ENCODE measurements around the gene CADPS.

Gene CADPS

GRCh38 chr3:62365391-62366125 is 509.7 kb downstream of the CADPS start:
- Histone ChIP-seq H3K9me3 (ENCODE audit: control insufficient read depth, insufficient read depth, low read length) (no peaks in the 10 kb centered on the region), H3K36me3 (ENCODE audit: insufficient read depth, low read length) (no peaks in the 10 kb centered on the region), H3K4me1 (ENCODE audit: insufficient read depth, low read length) (peaks cover 22% of the 10 kb centered on the region), H3K9ac (ENCODE audit: low read depth, low read length) (peak overlapping the region; percentile 14; the same call in 1 of the 2 replicates)

DNA sequence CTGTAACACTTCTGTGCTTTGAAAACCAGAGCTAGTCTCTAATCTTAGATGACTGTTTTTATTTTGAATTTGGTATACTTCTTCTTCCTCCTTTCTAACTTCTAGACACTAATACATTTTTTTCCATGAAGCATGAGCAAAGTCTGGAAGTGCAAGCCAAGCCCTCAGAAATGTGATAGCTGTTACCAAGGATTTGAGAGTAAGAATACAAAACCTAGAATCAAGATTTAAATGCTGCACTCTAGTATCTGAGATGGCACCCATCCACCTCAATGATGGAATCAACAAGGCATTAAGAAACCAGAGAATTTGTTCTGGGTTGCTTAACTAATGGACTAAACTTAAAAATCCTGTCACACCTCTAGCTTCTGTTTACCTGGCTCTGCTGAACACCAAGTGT is 511.0 kb downstream of the CADPS start:
- peaks cover 17% of the 10 kb centered on the region for H3K4me1 ChIP-seq (ENCODE audit: insufficient read depth, low read length)
- no peaks in the 10 kb centered on the region for H3K36me3 ChIP-seq (ENCODE audit: insufficient read depth, low read length)
- H3K9me3 ChIP-seq (ENCODE audit: control insufficient read depth, insufficient read depth, low read length), result no peaks in the 10 kb centered on the region
- H3K9ac ChIP-seq (ENCODE audit: low read depth, low read length), result no peak overlapping the region

DNA sequence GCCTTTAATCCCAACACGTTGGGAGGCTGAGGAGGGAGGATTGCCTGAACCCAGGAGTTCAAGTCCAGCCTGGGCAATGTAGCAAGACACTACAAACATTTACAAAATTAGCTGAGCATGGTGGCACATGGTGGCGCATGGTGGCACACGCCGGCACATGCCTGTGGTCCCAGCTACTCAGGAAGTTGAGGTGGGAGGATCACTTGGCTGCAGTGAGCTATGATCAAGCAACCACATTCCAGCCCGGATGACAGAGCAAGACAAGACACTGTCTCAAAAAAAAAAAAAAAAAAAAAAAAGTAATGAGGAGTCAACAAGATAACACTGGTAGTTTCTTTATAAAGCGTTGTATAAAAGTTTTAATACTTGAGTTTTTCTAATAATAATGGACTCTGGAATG is 511.9 kb downstream of the CADPS start:
- H3K36me3 ChIP-seq (ENCODE audit: insufficient read depth, low read length), result no peaks in the 10 kb centered on the region
- H3K9me3 ChIP-seq (ENCODE audit: control insufficient read depth, insufficient read depth, low read length), result no peaks in the 10 kb centered on the region
- H3K4me1 ChIP-seq (ENCODE audit: insufficient read depth, low read length), result peaks cover 17% of the 10 kb centered on the region
- no peak overlapping the region for H3K9ac ChIP-seq (ENCODE audit: low read depth, low read length)

- Histone ChIP-seq H3K4me1 (ENCODE audit: insufficient read depth, low read length) (peaks cover 9% of the 10 kb centered on the region), H3K36me3 (ENCODE audit: insufficient read depth, low read length) (no peaks in the 10 kb centered on the region), H3K9me3 (ENCODE audit: control insufficient read depth, insufficient read depth, low read length) (no peaks in the 10 kb centered on the region), H3K9ac (ENCODE audit: low read depth, low read length) (no peak overlapping the region)
Observed at GRCh38 chr3:62361824-62362223, 513.4 kb downstream of the CADPS start.

DNA sequence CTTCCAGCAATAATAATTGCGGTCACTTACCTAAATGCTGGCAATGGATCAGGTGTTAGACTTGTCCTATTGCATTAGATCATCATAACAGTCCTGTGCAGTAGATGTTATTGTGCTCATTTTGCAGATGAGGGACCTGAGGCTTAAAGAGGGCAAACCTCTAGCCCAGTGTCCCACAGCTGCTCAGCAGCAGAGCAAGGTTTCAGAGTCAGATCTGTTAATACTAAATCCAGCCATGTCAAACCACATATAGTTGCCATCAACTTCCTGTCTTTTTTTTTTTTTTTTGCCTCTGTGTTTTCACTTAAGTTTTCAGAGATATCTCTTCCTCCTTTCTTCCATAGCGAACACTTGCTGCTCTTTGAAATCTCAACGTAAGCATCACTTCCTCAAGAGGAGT is 514.0 kb downstream of the CADPS start:
- no peak overlapping the region for H3K9ac ChIP-seq (ENCODE audit: low read depth, low read length)
- peaks cover 4% of the 10 kb centered on the region; the same call in 1 of the 2 replicates for H3K4me1 ChIP-seq (ENCODE audit: insufficient read depth, low read length)
- H3K36me3 ChIP-seq (ENCODE audit: insufficient read depth, low read length), result no peaks in the 10 kb centered on the region
- no peaks in the 10 kb centered on the region for H3K9me3 ChIP-seq (ENCODE audit: control insufficient read depth, insufficient read depth, low read length)

- Histone ChIP-seq H3K9ac (ENCODE audit: low read depth, low read length) (no peak overlapping the region), H3K9me3 (ENCODE audit: control insufficient read depth, insufficient read depth, low read length) (no peaks in the 10 kb centered on the region), H3K36me3 (ENCODE audit: insufficient read depth, low read length) (no peaks in the 10 kb centered on the region), H3K4me1 (ENCODE audit: insufficient read depth, low read length) (no peaks in the 10 kb centered on the region)
Observed at GRCh38 chr3:62359531-62359930, 515.7 kb downstream of the CADPS start.

- H3K9me3 ChIP-seq (ENCODE audit: control insufficient read depth, insufficient read depth, low read length), result no peaks in the 10 kb centered on the region
- H3K9ac ChIP-seq (ENCODE audit: low read depth, low read length), result no peak overlapping the region
- H3K4me1 ChIP-seq (ENCODE audit: insufficient read depth, low read length), result no peaks in the 10 kb centered on the region
- no peaks in the 10 kb centered on the region for H3K36me3 ChIP-seq (ENCODE audit: insufficient read depth, low read length)
Observed at GRCh38 chr3:62356356-62356755, 518.9 kb downstream of the CADPS start.

GRCh38 chr3:62355703-62356102 is 519.5 kb downstream of the CADPS start:
- H3K4me1 ChIP-seq (ENCODE audit: insufficient read depth, low read length), result no peaks in the 10 kb centered on the region
- H3K9me3 ChIP-seq (ENCODE audit: control insufficient read depth, insufficient read depth, low read length), result no peaks in the 10 kb centered on the region
- H3K36me3 ChIP-seq (ENCODE audit: insufficient read depth, low read length), result no peaks in the 10 kb centered on the region
- no peak overlapping the region for H3K9ac ChIP-seq (ENCODE audit: low read depth, low read length)
